ENCODE measurements around the gene TPRX2. TPM values are rescaled to one million over a fixed set of nuclear protein-coding genes. Genes with fewer than 3 reads are reported as not detected.

TPRX2 gene
- total RNA-seq, 2 experiments from 2014 or later, result not detected

DNA sequence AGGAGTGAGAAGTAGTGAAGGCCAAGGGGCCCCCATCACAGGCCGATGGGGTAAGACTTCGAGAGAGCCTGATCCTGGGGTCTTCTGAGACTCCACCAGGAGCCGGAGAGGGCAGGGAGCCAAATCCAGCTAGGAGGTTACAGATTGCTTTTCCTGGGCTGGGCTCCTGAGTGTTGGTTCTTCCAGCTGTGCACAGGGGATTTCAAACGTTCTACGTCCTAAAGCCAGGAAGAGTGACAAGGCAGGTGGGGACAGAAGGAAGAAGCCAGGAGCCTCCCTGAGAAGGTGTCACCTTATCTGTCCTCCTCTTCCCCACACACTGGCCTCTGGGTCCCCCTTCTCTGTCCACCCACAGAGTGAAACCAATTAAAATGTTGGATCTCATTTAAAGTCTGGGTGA, 16.1 kb upstream of the TPRX2 start:
- Mint-ChIP-seq H3K27ac (no peak overlapping the region), H3K9me3 (no peaks in the 10 kb centered on the region), H3K27me3 (peaks cover 17% of the 10 kb centered on the region), H3K4me1 (ENCODE audit: low read depth) (no peaks in the 10 kb centered on the region), H3K4me3 (no peak overlapping the region), H3K36me3 (ENCODE audit: low read depth) (no peaks in the 10 kb centered on the region)
- H3K36me3 ChIP-seq (ENCODE audit: insufficient read depth, low read length), result no peaks in the 10 kb centered on the region
- ATAC-seq (ENCODE audit: poor library complexity) (no peak), DNase-seq (no peak)
- H3K27me3 ChIP-seq (ENCODE audit: control insufficient read depth in 1 of 2, insufficient read depth in 2 of 2, low read length in 2 of 2), result peaks cover 10 to 22% of the 10 kb centered on the region in 2 experiments
- intact Hi-C loops (cut with DNase I, micrococcal nuclease), result no loop called here
- TF ChIP-seq, protein P1, sequence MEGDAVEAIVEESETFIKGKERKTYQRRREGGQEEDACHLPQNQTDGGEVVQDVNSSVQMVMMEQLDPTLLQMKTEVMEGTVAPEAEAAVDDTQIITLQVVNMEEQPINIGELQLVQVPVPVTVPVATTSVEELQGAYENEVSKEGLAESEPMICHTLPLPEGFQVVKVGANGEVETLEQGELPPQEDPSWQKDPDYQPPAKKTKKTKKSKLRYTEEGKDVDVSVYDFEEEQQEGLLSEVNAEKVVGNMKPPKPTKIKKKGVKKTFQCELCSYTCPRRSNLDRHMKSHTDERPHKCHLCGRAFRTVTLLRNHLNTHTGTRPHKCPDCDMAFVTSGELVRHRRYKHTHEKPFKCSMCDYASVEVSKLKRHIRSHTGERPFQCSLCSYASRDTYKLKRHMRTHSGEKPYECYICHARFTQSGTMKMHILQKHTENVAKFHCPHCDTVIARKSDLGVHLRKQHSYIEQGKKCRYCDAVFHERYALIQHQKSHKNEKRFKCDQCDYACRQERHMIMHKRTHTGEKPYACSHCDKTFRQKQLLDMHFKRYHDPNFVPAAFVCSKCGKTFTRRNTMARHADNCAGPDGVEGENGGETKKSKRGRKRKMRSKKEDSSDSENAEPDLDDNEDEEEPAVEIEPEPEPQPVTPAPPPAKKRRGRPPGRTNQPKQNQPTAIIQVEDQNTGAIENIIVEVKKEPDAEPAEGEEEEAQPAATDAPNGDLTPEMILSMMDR (IDR thresholded peaks at IDR 0.05), result no peak
- CTCF ChIA-PET, result no interaction called here
- POLR2A ChIA-PET, result no interaction called here
- H3K4me3 ChIP-seq (ENCODE audit: low read length), result no peak overlapping the region
- no peak overlapping the region for H3K27ac ChIP-seq (ENCODE audit: low read depth in 1 of 2, low read length in 2 of 2)
- H3K9me3 ChIP-seq (ENCODE audit: control insufficient read depth in 1 of 2, insufficient read depth in 1 of 2, low read length in 2 of 2), result peaks cover 0 to 6% of the 10 kb centered on the region in 2 experiments
- H3K4me1 ChIP-seq (ENCODE audit: insufficient read depth, low read length), result no peaks in the 10 kb centered on the region

DNA sequence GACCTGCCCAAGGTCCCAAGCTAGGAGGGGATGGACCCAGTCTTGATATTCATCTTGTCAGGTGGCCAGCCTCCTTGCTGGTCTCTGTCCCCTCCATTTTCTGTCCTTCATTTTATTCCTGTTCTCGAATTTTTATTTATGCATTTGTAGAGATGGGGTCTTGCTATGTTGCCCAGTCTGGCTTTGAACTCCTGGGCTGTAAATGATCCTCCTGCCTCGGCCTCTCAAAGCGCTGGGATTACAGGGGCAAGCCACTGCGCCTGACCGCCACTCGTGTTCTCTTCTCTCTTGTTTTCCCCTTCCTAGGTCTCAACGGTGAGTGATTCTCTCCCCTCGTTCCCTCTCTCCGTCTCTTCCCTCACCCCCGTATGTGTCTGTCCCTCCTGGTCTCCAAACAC, 10.6 kb upstream of the TPRX2 start:
- no peak overlapping the region for H3K4me3 Mint-ChIP-seq
- Histone ChIP-seq H3K27me3 (ENCODE audit: control insufficient read depth in 1 of 2, insufficient read depth in 2 of 2, low read length in 2 of 2) (peaks cover 16 to 41% of the 10 kb centered on the region in 2 experiments), H3K9me3 (ENCODE audit: control insufficient read depth in 1 of 2, insufficient read depth in 1 of 2, low read length in 2 of 2) (no peaks in the 10 kb centered on the region), H3K27ac (ENCODE audit: low read depth in 1 of 2, low read length in 2 of 2) (no peak overlapping the region), H3K4me3 (ENCODE audit: low read length) (no peak overlapping the region), H3K36me3 (ENCODE audit: insufficient read depth, low read length) (no peaks in the 10 kb centered on the region), H3K4me1 (ENCODE audit: insufficient read depth, low read length) (peaks cover 7% of the 10 kb centered on the region)
- peaks cover 51% of the 10 kb centered on the region for H3K27me3 Mint-ChIP-seq
- TF ChIP-seq, protein P1 (IDR thresholded peaks at IDR 0.05), result no peak
- no peak overlapping the region for H3K27ac Mint-ChIP-seq
- no peaks in the 10 kb centered on the region for H3K36me3 Mint-ChIP-seq (ENCODE audit: low read depth)
- POLR2A ChIA-PET, result no interaction called here
- CTCF ChIA-PET, result interaction anchor here (1.2 kb wide), 1 partner anchor 15 kb away, joined by 4 read pairs; no protein-coding TSS in a partner anchor
- no peaks in the 10 kb centered on the region for H3K4me1 Mint-ChIP-seq (ENCODE audit: low read depth)
- no peaks in the 10 kb centered on the region for H3K9me3 Mint-ChIP-seq
- no peak for DNase-seq
- intact Hi-C loops (cut with DNase I, micrococcal nuclease), result no loop called here
- no peak for ATAC-seq (ENCODE audit: poor library complexity)

DNA sequence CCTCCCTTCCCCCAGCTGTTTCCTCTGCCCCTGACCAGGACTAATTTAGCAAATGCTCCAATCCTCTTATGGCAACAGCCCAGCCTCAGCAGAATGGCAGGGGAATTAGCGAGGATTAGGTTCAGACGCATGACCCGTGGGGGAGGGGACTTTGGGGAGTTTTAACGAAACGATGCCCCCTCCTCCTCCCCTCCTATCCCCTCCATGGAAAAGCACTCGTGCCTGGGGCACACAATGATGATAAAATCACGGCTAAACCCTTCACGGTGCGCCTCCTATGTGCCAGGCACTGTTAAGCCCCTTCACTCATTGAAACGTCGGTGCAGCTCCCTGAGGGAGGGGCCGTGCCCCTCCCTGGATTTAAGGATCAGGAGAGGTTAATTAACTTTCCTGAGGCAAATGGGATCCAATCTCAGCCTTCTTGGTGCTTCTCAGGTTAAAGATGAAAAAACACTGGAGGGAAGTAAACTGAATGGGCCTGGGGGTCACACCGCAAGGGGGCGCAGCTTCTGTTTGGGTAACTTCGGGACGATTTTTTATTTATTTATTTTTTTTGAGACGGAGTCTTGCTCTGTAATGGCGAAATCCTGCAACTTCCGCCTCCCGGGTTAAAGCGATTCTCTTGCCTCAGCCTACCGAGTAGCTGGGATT, 10.1 kb upstream of the TPRX2 start:
- Mint-ChIP-seq H3K4me1 (ENCODE audit: low read depth) (no peaks in the 10 kb centered on the region), H3K27ac (no peak overlapping the region), H3K4me3 (no peak overlapping the region), H3K27me3 (peaks cover 56% of the 10 kb centered on the region), H3K36me3 (ENCODE audit: low read depth) (no peaks in the 10 kb centered on the region), H3K9me3 (no peaks in the 10 kb centered on the region)
- no peak for ATAC-seq (ENCODE audit: poor library complexity)
- H3K4me3 ChIP-seq (ENCODE audit: low read length), result no peak overlapping the region
- H3K9me3 ChIP-seq (ENCODE audit: control insufficient read depth in 1 of 2, insufficient read depth in 1 of 2, low read length in 2 of 2), result no peaks in the 10 kb centered on the region
- H3K36me3 ChIP-seq (ENCODE audit: insufficient read depth, low read length), result no peaks in the 10 kb centered on the region
- intact Hi-C loops (cut with DNase I, micrococcal nuclease), result no loop called here
- ChIA-PET POLR2A (no interaction called here), CTCF (interaction anchor here (1.2 kb wide), 1 partner anchor 15 kb away, joined by 4 read pairs; no protein-coding TSS in a partner anchor)
- H3K4me1 ChIP-seq (ENCODE audit: insufficient read depth, low read length), result peaks cover 7% of the 10 kb centered on the region
- TF ChIP-seq, protein P1 (IDR thresholded peaks at IDR 0.05), result peak; percentile 50
- no peak overlapping the region for H3K27ac ChIP-seq (ENCODE audit: low read depth in 1 of 2, low read length in 2 of 2)
- peaks cover 16 to 43% of the 10 kb centered on the region in 2 experiments for H3K27me3 ChIP-seq (ENCODE audit: control insufficient read depth in 1 of 2, insufficient read depth in 2 of 2, low read length in 2 of 2)
- peak in 13 of 14 experiments; percentile 3 to 49 (median 17) for DNase-seq
